MG63 (cell line): Measurements from ENCODE around the gene ECE1. TPM values are rescaled to one million over a fixed set of nuclear protein-coding genes. Genes with fewer than 3 reads are reported as not detected.

Experiments
- DNase-seq: peaks from one replicate; pipeline ENCODE4 v3.0.0-alpha.2; 2020
- H3K27me3 ChIP-seq: fragments of 250-450 bp; sonication (Bioruptor Pico); 2 replicates; pipeline ENCODE4 v1.5.1; 2020; ENCODE audit warnings: mild to moderate bottlenecking, moderate library complexity
- H3K36me3 ChIP-seq: fragments of 250-450 bp; sonication (Bioruptor Pico); 2 replicates; pipeline ENCODE4 v1.5.1; 2020; ENCODE audit warnings: mild to moderate bottlenecking, moderate library complexity
- H3K4me3 ChIP-seq: fragments of 250-450 bp; sonication (Bioruptor Pico); 2 replicates; pipeline ENCODE4 v1.5.1; 2020; ENCODE audit warnings: mild to moderate bottlenecking, moderate library complexity
- H3K9me3 ChIP-seq: fragments of 250-450 bp; sonication (Bioruptor Pico); 2 replicates; pipeline ENCODE4 v1.5.1; 2020; ENCODE audit warnings: mild to moderate bottlenecking, moderate library complexity
- total RNA-seq: library from RNA; depleted of rRNA; stranded (reverse); fragments of >200 nt; shearing (Covaris generic); gene quantifications from 2 replicates; pipeline ENCODE4 v1.2.3, GENCODE V29; 2014; ENCODE audit warnings: low replicate concordance

The ECE1 gene
- total RNA-seq, 1 experiment from 2014 or later: 10.5 TPM

GRCh38 chr1:21317035-21317689 lies 26.9 kb upstream of the ECE1 start:
- no peaks in the 10 kb centered on the region for H3K9me3 ChIP-seq

GRCh38 chr1:21314743-21315396 lies 24.6 kb upstream of the ECE1 start:
- no peaks in the 10 kb centered on the region; the same call in 1 of the 2 replicates for H3K27me3 ChIP-seq
- DNase-seq: no peak
- no peak overlapping the region for H3K4me3 ChIP-seq
- H3K36me3 ChIP-seq: no peaks in the 10 kb centered on the region
- H3K9me3 ChIP-seq: no peaks in the 10 kb centered on the region; the same call in 1 of the 2 replicates

More at GRCh38 chr1:21317035-21317689, 26.9 kb upstream of the ECE1 start:
- DNase-seq: no peak
- no peak overlapping the region for H3K4me3 ChIP-seq
- H3K36me3 ChIP-seq: no peaks in the 10 kb centered on the region
- no peaks in the 10 kb centered on the region; the same call in 1 of the 2 replicates for H3K27me3 ChIP-seq

- no peak for DNase-seq
- no peaks in the 10 kb centered on the region for H3K36me3 ChIP-seq
- no peaks in the 10 kb centered on the region; the same call in 1 of the 2 replicates for H3K9me3 ChIP-seq
- H3K4me3 ChIP-seq: no peak overlapping the region
- no peaks in the 10 kb centered on the region; the same call in 1 of the 2 replicates for H3K27me3 ChIP-seq
These were observed 23.8 kb upstream of the ECE1 start for GRCh38 chr1:21313886-21314721.

- DNase-seq: no peak
- H3K4me3 ChIP-seq: no peak overlapping the region
- H3K9me3 ChIP-seq: no peaks in the 10 kb centered on the region; the same call in 1 of the 2 replicates
- no peaks in the 10 kb centered on the region; the same call in 1 of the 2 replicates for H3K27me3 ChIP-seq
- no peaks in the 10 kb centered on the region for H3K36me3 ChIP-seq
These were observed 23.1 kb upstream of the ECE1 start for GRCh38 chr1:21313203-21313885.

GRCh38 chr1:21312407-21312992 lies 22.2 kb upstream of the ECE1 start:
- no peaks in the 10 kb centered on the region for H3K36me3 ChIP-seq
- no peaks in the 10 kb centered on the region; the same call in 1 of the 2 replicates for H3K9me3 ChIP-seq
- H3K4me3 ChIP-seq: no peak overlapping the region
- no peaks in the 10 kb centered on the region; the same call in 1 of the 2 replicates for H3K27me3 ChIP-seq
- no peak for DNase-seq

GRCh38 chr1:21311016-21311415 lies 20.8 kb upstream of the ECE1 start:
- H3K9me3 ChIP-seq: no peaks in the 10 kb centered on the region; the same call in 1 of the 2 replicates
- H3K4me3 ChIP-seq: no peak overlapping the region
- H3K27me3 ChIP-seq: no peaks in the 10 kb centered on the region; the same call in 1 of the 2 replicates
- no peaks in the 10 kb centered on the region for H3K36me3 ChIP-seq
- no peak for DNase-seq

GRCh38 chr1:21308847-21309652 lies 18.8 kb upstream of the ECE1 start:
- Histone ChIP-seq H3K9me3 (no peaks in the 10 kb centered on the region; the same call in 1 of the 2 replicates), H3K4me3 (no peak overlapping the region), H3K36me3 (no peaks in the 10 kb centered on the region), H3K27me3 (no peaks in the 10 kb centered on the region)
- DNase-seq: peak; percentile 81

- no peak for DNase-seq
- Histone ChIP-seq H3K27me3 (no peaks in the 10 kb centered on the region), H3K9me3 (no peaks in the 10 kb centered on the region; the same call in 1 of the 2 replicates), H3K4me3 (no peak overlapping the region), H3K36me3 (no peaks in the 10 kb centered on the region)
These were observed 18.1 kb upstream of the ECE1 start for GRCh38 chr1:21308330-21308729.

GRCh38 chr1:21307663-21308305 lies 17.5 kb upstream of the ECE1 start:
- no peak for DNase-seq
- H3K9me3 ChIP-seq: no peaks in the 10 kb centered on the region; the same call in 1 of the 2 replicates
- no peaks in the 10 kb centered on the region for H3K27me3 ChIP-seq

GRCh38 chr1:21307210-21307609 lies 16.9 kb upstream of the ECE1 start:
- Histone ChIP-seq H3K27me3 (no peaks in the 10 kb centered on the region), H3K9me3 (no peaks in the 10 kb centered on the region; the same call in 1 of the 2 replicates), H3K4me3 (no peak overlapping the region), H3K36me3 (no peaks in the 10 kb centered on the region)
- DNase-seq: no peak

More at GRCh38 chr1:21307663-21308305, 17.5 kb upstream of the ECE1 start:
- Histone ChIP-seq H3K36me3 (no peaks in the 10 kb centered on the region), H3K4me3 (no peak overlapping the region)

- Histone ChIP-seq H3K4me3 (no peak overlapping the region), H3K36me3 (no peaks in the 10 kb centered on the region), H3K9me3 (no peaks in the 10 kb centered on the region; the same call in 1 of the 2 replicates), H3K27me3 (no peaks in the 10 kb centered on the region)
- no peak for DNase-seq
These were observed 15.6 kb upstream of the ECE1 start for GRCh38 chr1:21305900-21306189.

- Histone ChIP-seq H3K27me3 (no peaks in the 10 kb centered on the region), H3K36me3 (no peaks in the 10 kb centered on the region), H3K4me3 (no peak overlapping the region), H3K9me3 (no peaks in the 10 kb centered on the region; the same call in 1 of the 2 replicates)
- no peak for DNase-seq
These were observed 15.1 kb upstream of the ECE1 start for GRCh38 chr1:21305155-21305899.

- H3K27me3 ChIP-seq: no peaks in the 10 kb centered on the region
- no peak overlapping the region for H3K4me3 ChIP-seq
These were observed 14.2 kb upstream of the ECE1 start for GRCh38 chr1:21304488-21304887.

More at GRCh38 chr1:21304488-21304887, 14.2 kb upstream of the ECE1 start:
- DNase-seq: no peak
- Histone ChIP-seq H3K9me3 (no peaks in the 10 kb centered on the region), H3K36me3 (no peaks in the 10 kb centered on the region)
